ENCODE measurements around the gene MYCBP2. TPM values are rescaled to one million over a fixed set of nuclear protein-coding genes. Genes with fewer than 3 reads are reported as not detected.

Gene MYCBP2
- total RNA-seq, 1 donor from 2014 or later: 37.4 TPM

GRCh38 chr13:77335543-77335942 lies 8.6 kb upstream of the MYCBP2 start:
- no peak for FAIRE-seq
- TF ChIP-seq CTCF (IDR thresholded peaks at IDR 0.05; ENCODE audit: insufficient read depth, low read length, severe bottlenecking): no peak

GRCh38 chr13:77333594-77333993 lies 6.7 kb upstream of the MYCBP2 start:
- TF ChIP-seq CTCF (IDR thresholded peaks at IDR 0.05; ENCODE audit: insufficient read depth, low read length, severe bottlenecking): no peak
- Histone ChIP-seq H3K4me3 (ENCODE audit: low read depth, low read length) (no peak overlapping the region), H3K36me3 (ENCODE audit: control insufficient read depth, insufficient read depth, low read length) (no peaks in the 10 kb centered on the region), H3K27me3 (ENCODE audit: control insufficient read depth, insufficient read depth, low read length) (no peaks in the 10 kb centered on the region)
- FAIRE-seq (no peak), DNase-seq (ENCODE audit: low read depth) (no peak)

More at GRCh38 chr13:77335543-77335942, 8.6 kb upstream of the MYCBP2 start:
- H3K27me3 ChIP-seq (ENCODE audit: control insufficient read depth, insufficient read depth, low read length): no peaks in the 10 kb centered on the region
- H3K36me3 ChIP-seq (ENCODE audit: control insufficient read depth, insufficient read depth, low read length): no peaks in the 10 kb centered on the region
- no peak for DNase-seq (ENCODE audit: low read depth)
- H3K4me3 ChIP-seq (ENCODE audit: low read depth, low read length): no peak overlapping the region

- no peak overlapping the region for H3K4me3 ChIP-seq (ENCODE audit: low read depth, low read length)
- H3K27me3 ChIP-seq (ENCODE audit: control insufficient read depth, insufficient read depth, low read length): no peaks in the 10 kb centered on the region
- no peak for TF ChIP-seq CTCF (IDR thresholded peaks at IDR 0.05; ENCODE audit: insufficient read depth, low read length, severe bottlenecking)
- FAIRE-seq: no peak
- no peak for DNase-seq (ENCODE audit: low read depth)
- H3K36me3 ChIP-seq (ENCODE audit: control insufficient read depth, insufficient read depth, low read length): no peaks in the 10 kb centered on the region
Measured at GRCh38 chr13:77331421-77331820, 4.5 kb upstream of the MYCBP2 start.

GRCh38 chr13:77329911-77330584 lies 3.2 kb upstream of the MYCBP2 start:
- no peaks in the 10 kb centered on the region for H3K27me3 ChIP-seq (ENCODE audit: control insufficient read depth, insufficient read depth, low read length)
- H3K4me3 ChIP-seq (ENCODE audit: low read depth, low read length): peak overlapping the region; percentile 88
- H3K36me3 ChIP-seq (ENCODE audit: control insufficient read depth, insufficient read depth, low read length): no peaks in the 10 kb centered on the region
- FAIRE-seq (no peak), DNase-seq (ENCODE audit: low read depth) (no peak)
- no peak for TF ChIP-seq CTCF (IDR thresholded peaks at IDR 0.05; ENCODE audit: insufficient read depth, low read length, severe bottlenecking)

- no peaks in the 10 kb centered on the region for H3K36me3 ChIP-seq (ENCODE audit: control insufficient read depth, insufficient read depth, low read length)
- no peaks in the 10 kb centered on the region for H3K27me3 ChIP-seq (ENCODE audit: control insufficient read depth, insufficient read depth, low read length)
- FAIRE-seq (no peak), DNase-seq (ENCODE audit: low read depth) (peak; percentile 88)
- peak overlapping the region; percentile 88 for H3K4me3 ChIP-seq (ENCODE audit: low read depth, low read length)
- no peak for TF ChIP-seq CTCF (IDR thresholded peaks at IDR 0.05; ENCODE audit: insufficient read depth, low read length, severe bottlenecking)
Measured at GRCh38 chr13:77329133-77329910, 2.4 kb upstream of the MYCBP2 start.

Data from bronchial epithelial cell (primary cell).